Activated T-helper 2 cell treated with anti-CD3 and anti-CD28 coated beads, Interferon-gamma antibody, Interleukin-2, Interleukin-4, amounts not matched to agents 10 μg/mL and 5 μg/mL and 100 μg/mL, durations not matched to agents 14 hours and 24 hours and 36 hours (primary cell): ENCODE results near the gene CNIH1. TPM values are rescaled to one million over a fixed set of nuclear protein-coding genes. Genes with fewer than 3 reads are reported as not detected.
A peak's percentile ranks its signal among the peaks of the same experiment; 100 is the strongest.

Experiments
- DNase-seq: peaks from one replicate; pipeline ENCODE4 v3.0.0; 2021; ENCODE audit warnings: low spot score
- H3K27ac Mint-ChIP-seq: one replicate; pipeline ENCODE4 v1.8.0; 2021; ENCODE audit warnings: mixed read lengths
- H3K27me3 Mint-ChIP-seq: one replicate; pipeline ENCODE4 v1.8.0; 2021; ENCODE audit warnings: low read depth, mixed read lengths
- H3K36me3 Mint-ChIP-seq: one replicate; pipeline ENCODE4 v1.8.0; 2021; ENCODE audit warnings: low read depth, mixed read lengths
- H3K4me1 Mint-ChIP-seq: one replicate; pipeline ENCODE4 v1.8.0; 2021; ENCODE audit warnings: low read depth, mixed read lengths
- H3K4me3 Mint-ChIP-seq: one replicate; pipeline ENCODE4 v1.8.0; 2021; ENCODE audit warnings: low read depth, mild to moderate bottlenecking, moderate library complexity, mixed read lengths
- H3K9me3 Mint-ChIP-seq: one replicate; pipeline ENCODE4 v1.8.0; 2021; ENCODE audit warnings: mixed read lengths
- intact Hi-C: fragments of 100-400 bp; cut with micrococcal nuclease; formaldehyde crosslinking; loops from one replicate; pipeline ENCODE4 v1.15.1; 2023
- total RNA-seq: library from RNA; stranded (reverse); gene quantifications from 2 replicates; pipeline ENCODE4 v1.2.3, GENCODE V29; 2022

Gene CNIH1
- 113 and 115 TPM in 2 replicates for total RNA-seq

- H3K27me3 Mint-ChIP-seq = peaks cover 5% of the 10 kb centered on the region
- peak within 1 kb of the TSS; percentile 97 for H3K27ac Mint-ChIP-seq
- peaks cover 34% of the 10 kb centered on the region for H3K36me3 Mint-ChIP-seq
- H3K9me3 Mint-ChIP-seq = no peaks in the 10 kb centered on the region
- intact Hi-C loops = loop anchor here (1.0 to 5.0 kb wide), 5 partner anchors 48 to 1289 kb away; partner anchors contain the start of genes CGRRF1, DDHD1 and GMFB
- H3K4me1 Mint-ChIP-seq = peaks cover 47% of the 10 kb centered on the region
- H3K4me3 Mint-ChIP-seq = peak within 1 kb of the TSS; percentile 95
- DNase-seq = peak; percentile 90
Measured at GRCh38 chr14:54440873-54441868, at the start of gene CNIH1. CNIH1 (minus strand) TSS chr14:54441374; CDS start chr14:54441327, 47 bp downstream.

- DNase-seq = no peak
- intact Hi-C loops = no loop called here
- H3K36me3 Mint-ChIP-seq = peaks cover 17% of the 10 kb centered on the region
- H3K4me1 Mint-ChIP-seq = peaks cover 30% of the 10 kb centered on the region
- H3K4me3 Mint-ChIP-seq = no peak overlapping the region
- H3K27ac Mint-ChIP-seq = no peak overlapping the region
- H3K9me3 Mint-ChIP-seq = no peaks in the 10 kb centered on the region
- H3K27me3 Mint-ChIP-seq = no peaks in the 10 kb centered on the region
Measured at GRCh38 chr14:54490445-54491175, 49.4 kb upstream of the CNIH1 start.

- intact Hi-C loops = loop anchor here (1.0 to 2.0 kb wide), 3 partner anchors 19 to 93 kb away; partner anchors contain the start of genes CDKN3, CGRRF1 and CNIH1
- peaks cover 24% of the 10 kb centered on the region for H3K36me3 Mint-ChIP-seq
- DNase-seq = no peak
- no peaks in the 10 kb centered on the region for H3K9me3 Mint-ChIP-seq
- peaks cover 37% of the 10 kb centered on the region for H3K4me1 Mint-ChIP-seq
- H3K27me3 Mint-ChIP-seq = no peaks in the 10 kb centered on the region
- peak overlapping the region; percentile 95 for H3K27ac Mint-ChIP-seq
- H3K4me3 Mint-ChIP-seq = peak overlapping the region; percentile 92
Measured at GRCh38 chr14:54489731-54490444, 48.7 kb upstream of the CNIH1 start.

- Mint-ChIP-seq H3K27me3 (no peaks in the 10 kb centered on the region), H3K36me3 (peaks cover 30% of the 10 kb centered on the region), H3K4me1 (peaks cover 43% of the 10 kb centered on the region), H3K27ac (peak overlapping the region; percentile 95), H3K9me3 (no peaks in the 10 kb centered on the region), H3K4me3 (peak overlapping the region; percentile 92)
- no peak for DNase-seq
- intact Hi-C loops = loop anchor here (1.0 to 2.0 kb wide), 3 partner anchors 20 to 92 kb away; partner anchors contain the start of genes CDKN3, CGRRF1 and CNIH1
Measured at GRCh38 chr14:54489318-54489683, 48.1 kb upstream of the CNIH1 start.

GRCh38 chr14:54488646-54489317 is 47.6 kb upstream of the CNIH1 start, which contains the start of gene GMFB:
GMFB (minus strand) TSS chr14:54488980; CDS start chr14:54488927, 53 bp downstream.
- H3K36me3 Mint-ChIP-seq = peaks cover 32% of the 10 kb centered on the region
- DNase-seq = peak; percentile 83
- H3K27me3 Mint-ChIP-seq = no peaks in the 10 kb centered on the region
- H3K27ac Mint-ChIP-seq = peak within 1 kb of the TSS; percentile 95
- peak within 1 kb of the TSS; percentile 92 for H3K4me3 Mint-ChIP-seq
- H3K4me1 Mint-ChIP-seq = peaks cover 46% of the 10 kb centered on the region
- no peaks in the 10 kb centered on the region for H3K9me3 Mint-ChIP-seq
- intact Hi-C loops = loop anchor here (1.0 to 2.0 kb wide), 4 partner anchors 21 to 92 kb away; partner anchors contain the start of genes CDKN3, CGRRF1 and CNIH1

- Mint-ChIP-seq H3K36me3 (peaks cover 37% of the 10 kb centered on the region), H3K4me3 (peak overlapping the region; percentile 92), H3K9me3 (no peaks in the 10 kb centered on the region), H3K27ac (peak overlapping the region; percentile 74), H3K27me3 (no peaks in the 10 kb centered on the region), H3K4me1 (peaks cover 51% of the 10 kb centered on the region)
- DNase-seq = no peak
- intact Hi-C loops = loop anchor here (1.0 to 2.0 kb wide), 3 partner anchors 47 to 91 kb away; partner anchors contain the start of genes CDKN3 and CNIH1
Measured at GRCh38 chr14:54488318-54488645, 47.1 kb upstream of the CNIH1 start.

- DNase-seq = no peak
- H3K27me3 Mint-ChIP-seq = no peaks in the 10 kb centered on the region
- H3K9me3 Mint-ChIP-seq = no peaks in the 10 kb centered on the region
- peaks cover 41% of the 10 kb centered on the region for H3K36me3 Mint-ChIP-seq
- peak overlapping the region; percentile 92 for H3K4me3 Mint-ChIP-seq
- H3K27ac Mint-ChIP-seq = peak overlapping the region; percentile 74
- intact Hi-C loops = loop anchor here (1.0 to 2.0 kb wide), 3 partner anchors 47 to 91 kb away; partner anchors contain the start of genes CDKN3 and CNIH1
- H3K4me1 Mint-ChIP-seq = peaks cover 56% of the 10 kb centered on the region
Measured at GRCh38 chr14:54487771-54488170, 46.6 kb upstream of the CNIH1 start.

GRCh38 chr14:54486685-54487084 is 45.5 kb upstream of the CNIH1 start:
- H3K9me3 Mint-ChIP-seq = no peaks in the 10 kb centered on the region
- peaks cover 50% of the 10 kb centered on the region for H3K36me3 Mint-ChIP-seq
- peak overlapping the region; percentile 13 for H3K27ac Mint-ChIP-seq
- peaks cover 61% of the 10 kb centered on the region for H3K4me1 Mint-ChIP-seq
- peak overlapping the region; percentile 92 for H3K4me3 Mint-ChIP-seq
- no peaks in the 10 kb centered on the region for H3K27me3 Mint-ChIP-seq
- DNase-seq = no peak
- intact Hi-C loops = no loop called here

- peaks cover 61% of the 10 kb centered on the region for H3K36me3 Mint-ChIP-seq
- intact Hi-C loops = no loop called here
- H3K27me3 Mint-ChIP-seq = no peaks in the 10 kb centered on the region
- H3K4me1 Mint-ChIP-seq = peaks cover 46% of the 10 kb centered on the region
- H3K27ac Mint-ChIP-seq = peak overlapping the region; percentile 12
- no peak for DNase-seq
- no peaks in the 10 kb centered on the region for H3K9me3 Mint-ChIP-seq
- no peak overlapping the region for H3K4me3 Mint-ChIP-seq
Measured at GRCh38 chr14:54483846-54484245, 42.7 kb upstream of the CNIH1 start.

- Mint-ChIP-seq H3K36me3 (peaks cover 67% of the 10 kb centered on the region), H3K27ac (no peak overlapping the region), H3K9me3 (no peaks in the 10 kb centered on the region), H3K4me3 (no peak overlapping the region), H3K27me3 (no peaks in the 10 kb centered on the region), H3K4me1 (peaks cover 46% of the 10 kb centered on the region)
- intact Hi-C loops = no loop called here
- DNase-seq = no peak
Measured at GRCh38 chr14:54483073-54483745, 42.0 kb upstream of the CNIH1 start.

GRCh38 chr14:54481695-54482094 is 40.5 kb upstream of the CNIH1 start:
- H3K27me3 Mint-ChIP-seq = no peaks in the 10 kb centered on the region
- no peak for DNase-seq
- peaks cover 38% of the 10 kb centered on the region for H3K4me1 Mint-ChIP-seq
- peaks cover 65% of the 10 kb centered on the region for H3K36me3 Mint-ChIP-seq
- H3K4me3 Mint-ChIP-seq = no peak overlapping the region
- no peak overlapping the region for H3K27ac Mint-ChIP-seq
- no peaks in the 10 kb centered on the region for H3K9me3 Mint-ChIP-seq
- intact Hi-C loops = no loop called here
